SK-N-MC (cell line): ENCODE data around the gene SHMT1.

Source experiments
- DNase-seq: peaks from one replicate; pipeline ENCODE4 v3.0.0-alpha.2; 2011; ENCODE audit warnings: low read depth, low spot score
- H3K27ac ChIP-seq: fragments of 200-600 bp; sonication (generic); 2 replicates; pipeline ENCODE4 v1.5.1; 2016; ENCODE audit warnings: mixed run types
- H3K36me3 ChIP-seq: fragments of 200-600 bp; sonication (generic); 2 replicates; pipeline ENCODE4 v1.6.1; 2017; ENCODE audit warnings: antibody characterized with exemption, low read length, mixed read lengths; ENCODE audit not compliant: insufficient read depth
- H3K4me3 ChIP-seq: fragments of 200-600 bp; sonication (generic); 2 replicates; pipeline ENCODE4 v1.5.1; 2016
- H3K9ac ChIP-seq: fragments of 200-600 bp; sonication (generic); 2 replicates; pipeline ENCODE4 v1.8.0; 2017; ENCODE audit warnings: mixed run types, mixed read lengths; ENCODE audit not compliant: insufficient read length
- H3K9me3 ChIP-seq: fragments of 200-600 bp; sonication (generic); 2 replicates; pipeline ENCODE4 v1.6.1; 2017; ENCODE audit warnings: low read depth, mild to moderate bottlenecking, antibody characterized with exemption, low read length, moderate library complexity, mixed read lengths
- EZH2 ChIP-seq: fragments of 200-600 bp; sonication (generic); IDR thresholded peaks from one replicate; pipeline ENCODE4 v1.6.1; 2017; ENCODE audit warnings: antibody characterized with exemption
- FOXP2 ChIP-seq: optimal IDR thresholded peaks from 2 replicates; pipeline ENCODE3; 2011; ENCODE audit warnings: mild to moderate bottlenecking, moderate library complexity; ENCODE audit not compliant: insufficient read depth; ENCODE audit errors: extremely low read length, control extremely low read depth
- POLR2AphosphoS5 ChIP-seq: IDR thresholded peaks from 2 replicates; pipeline ENCODE4 v1.6.1; 2012; ENCODE audit warnings: mild to moderate bottlenecking, low read depth, low read length, borderline replicate concordance

SHMT1 gene

DNA sequence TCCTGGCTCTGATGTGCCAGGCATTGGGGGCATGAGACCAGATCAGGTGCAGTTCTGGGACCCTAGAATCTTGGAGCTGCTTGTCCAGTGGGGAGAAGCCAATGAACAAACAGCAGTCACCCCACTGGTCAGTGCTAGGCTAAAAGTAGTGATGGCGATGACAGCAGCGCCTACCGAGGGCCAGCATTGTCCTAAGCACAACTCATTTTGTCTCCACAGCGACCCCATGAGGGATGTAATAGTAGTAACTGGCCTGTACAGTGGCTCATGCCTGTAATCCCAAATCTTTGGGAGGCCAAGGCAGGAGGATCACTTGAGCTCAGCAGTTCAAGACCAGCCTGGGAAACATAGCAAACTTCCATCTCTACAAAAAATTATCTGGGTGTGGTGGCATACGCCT is 42.0 kb downstream of the SHMT1 start:
- peaks cover 4% of the 10 kb centered on the region; the same call in 1 of the 2 replicates for H3K36me3 ChIP-seq
- TF ChIP-seq POLR2AphosphoS5 (no peak), EZH2 (no peak), FOXP2 (no peak)
- H3K4me3 ChIP-seq, result no peak overlapping the region
- no peak overlapping the region for H3K9ac ChIP-seq
- H3K9me3 ChIP-seq, result no peaks in the 10 kb centered on the region
- H3K27ac ChIP-seq, result no peak overlapping the region
- DNase-seq, result no peak

DNA sequence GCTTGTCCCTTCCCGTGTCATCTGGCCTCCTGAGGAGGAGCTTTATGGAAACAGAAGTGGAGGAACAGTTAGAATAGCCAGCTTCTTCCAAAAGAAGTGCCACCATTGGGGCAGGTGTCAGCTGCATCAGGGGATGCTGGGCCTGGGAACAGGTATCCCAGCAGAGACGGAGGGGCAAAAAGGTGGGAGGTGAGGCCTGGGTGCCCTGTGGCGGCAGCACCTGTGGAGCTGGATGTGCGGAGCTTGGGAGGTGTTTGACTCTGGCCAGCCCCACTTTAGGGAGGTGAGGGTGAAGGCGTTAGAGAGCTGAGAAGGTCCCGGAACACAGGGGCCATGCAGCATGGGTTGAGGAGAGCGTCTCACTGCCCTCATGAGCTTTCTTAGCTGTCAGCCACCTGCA is 43.0 kb downstream of the SHMT1 start:
- TF ChIP-seq EZH2 (no peak), FOXP2 (no peak), POLR2AphosphoS5 (no peak)
- DNase-seq, result no peak
- Histone ChIP-seq H3K36me3 (peaks cover 4% of the 10 kb centered on the region; the same call in 1 of the 2 replicates), H3K4me3 (no peak overlapping the region), H3K27ac (no peak overlapping the region), H3K9me3 (no peaks in the 10 kb centered on the region), H3K9ac (no peak overlapping the region)

DNA sequence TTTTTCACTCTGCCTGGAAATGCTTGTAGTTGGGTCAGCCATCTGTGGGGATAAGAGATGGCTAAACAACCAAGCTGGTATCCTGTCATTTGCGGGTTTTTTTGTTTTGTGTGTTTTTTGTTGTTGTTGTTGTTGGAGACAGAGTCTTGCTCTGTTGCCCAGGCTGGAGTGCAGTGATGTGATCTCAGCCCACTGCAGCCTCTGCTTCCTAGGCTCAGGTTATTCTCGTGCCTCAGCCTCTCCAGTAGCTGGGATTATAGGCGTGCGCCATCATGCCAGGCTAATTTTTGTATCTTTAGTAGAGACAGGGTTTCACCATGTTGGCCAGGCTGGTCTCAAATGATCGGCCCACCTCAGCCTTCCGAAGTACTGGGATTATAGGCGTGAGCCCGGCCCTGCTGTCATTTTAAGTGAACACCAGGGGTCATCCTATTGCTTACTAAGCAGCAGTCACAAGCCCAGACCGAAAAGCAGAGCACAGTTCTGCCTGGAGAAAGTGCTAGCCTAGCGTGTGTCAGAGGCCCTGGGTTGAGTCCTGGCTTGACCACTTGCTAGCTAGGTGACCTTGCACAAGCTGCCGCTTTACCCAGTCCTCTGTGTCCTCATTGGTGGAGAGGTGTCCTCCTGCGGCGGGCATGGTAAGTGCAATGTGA is 43.6 kb downstream of the SHMT1 start:
- TF ChIP-seq EZH2 (no peak), POLR2AphosphoS5 (no peak), FOXP2 (no peak)
- no peak for DNase-seq
- Histone ChIP-seq H3K4me3 (no peak overlapping the region), H3K27ac (no peak overlapping the region), H3K9me3 (no peaks in the 10 kb centered on the region), H3K36me3 (no peaks in the 10 kb centered on the region; the same call in 1 of the 2 replicates), H3K9ac (no peak overlapping the region)

DNA sequence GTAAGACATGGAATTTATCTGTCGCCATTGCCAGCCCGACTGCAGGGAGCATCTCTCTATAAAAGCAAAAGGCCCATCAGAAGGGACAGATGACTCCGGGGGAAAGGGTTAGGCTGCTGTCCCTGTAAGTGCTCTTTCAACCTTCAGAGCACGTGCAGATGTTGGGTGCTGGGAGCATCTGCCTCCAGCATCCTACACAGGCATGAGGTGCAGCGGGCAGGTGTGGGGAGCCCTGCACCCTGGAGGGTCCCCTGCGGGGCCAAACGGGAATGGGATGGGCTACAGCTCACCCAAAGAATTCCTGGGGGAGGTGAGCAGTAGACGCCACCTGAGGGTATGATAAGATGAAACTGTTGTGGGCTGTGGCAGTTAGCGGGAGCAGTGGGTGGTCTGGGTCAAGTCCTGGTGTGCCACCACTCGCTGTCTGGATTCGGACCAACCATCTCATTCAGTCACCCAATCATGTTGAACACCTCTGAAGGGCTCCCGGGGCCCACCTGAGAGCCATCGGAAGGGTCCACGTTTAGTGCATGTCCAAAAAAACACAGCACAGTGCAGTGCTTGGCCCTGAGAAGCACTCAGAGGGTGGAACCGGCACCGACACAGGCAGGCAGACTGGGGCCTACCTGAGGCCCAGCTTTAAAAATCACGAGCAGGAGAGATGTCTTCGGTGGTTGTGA is 44.4 kb downstream of the SHMT1 start:
- no peaks in the 10 kb centered on the region; the same call in 1 of the 2 replicates for H3K36me3 ChIP-seq
- no peak overlapping the region for H3K27ac ChIP-seq
- H3K9ac ChIP-seq, result no peak overlapping the region
- TF ChIP-seq POLR2AphosphoS5, result no peak
- TF ChIP-seq EZH2, result no peak
- no peak for TF ChIP-seq FOXP2
- DNase-seq, result no peak
- no peak overlapping the region for H3K4me3 ChIP-seq
- H3K9me3 ChIP-seq, result no peaks in the 10 kb centered on the region

DNA sequence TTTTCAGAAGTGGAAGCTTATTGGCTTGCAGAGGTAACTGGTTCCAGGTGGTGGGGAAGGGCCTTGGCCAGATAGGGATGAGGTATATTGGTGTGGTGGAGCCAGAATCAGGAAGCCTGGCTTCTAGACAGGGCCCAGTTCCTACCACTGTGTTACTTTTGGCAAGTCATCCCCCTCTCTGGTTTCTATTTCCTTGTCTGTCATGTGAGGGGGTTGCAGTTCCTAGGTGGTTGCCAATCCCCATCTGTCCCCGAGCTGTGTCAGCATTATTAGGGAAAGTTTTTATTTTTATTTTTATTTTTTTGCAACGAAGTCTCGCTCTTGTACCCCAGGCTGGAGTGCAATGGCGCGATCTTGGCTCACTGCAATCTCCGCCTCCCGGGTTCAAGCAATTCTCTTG is 45.2 kb downstream of the SHMT1 start:
- Histone ChIP-seq H3K36me3 (peaks cover 3% of the 10 kb centered on the region), H3K9ac (no peak overlapping the region), H3K4me3 (peak overlapping the region; percentile 15; the same call in 1 of the 2 replicates), H3K27ac (no peak overlapping the region), H3K9me3 (no peaks in the 10 kb centered on the region)
- no peak for TF ChIP-seq FOXP2
- no peak for TF ChIP-seq EZH2
- no peak for TF ChIP-seq POLR2AphosphoS5
- no peak for DNase-seq

DNA sequence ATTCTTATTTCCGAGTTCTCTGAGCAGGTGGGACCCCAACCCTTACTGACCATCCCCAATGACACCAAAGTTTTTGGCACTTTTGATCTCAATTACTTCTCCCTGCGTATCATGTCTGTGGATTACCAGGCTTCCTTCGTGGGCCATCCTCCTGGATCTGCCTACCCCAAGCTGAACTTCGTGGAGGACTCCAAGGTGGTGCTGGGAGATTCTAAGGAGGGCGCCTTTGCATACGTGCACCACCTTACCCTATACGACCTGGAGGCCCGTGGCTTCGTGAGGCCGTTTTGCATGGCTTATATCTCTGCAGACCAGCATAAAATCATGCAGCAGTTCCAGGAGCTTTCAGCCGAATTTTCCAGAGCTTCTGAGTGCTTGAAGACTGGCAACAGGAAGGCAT is 47.4 kb downstream of the SHMT1 start:
- Histone ChIP-seq H3K27ac (no peak overlapping the region), H3K9ac (peak overlapping the region; percentile 88), H3K36me3 (peaks cover 20% of the 10 kb centered on the region), H3K4me3 (peak overlapping the region; percentile 96), H3K9me3 (no peaks in the 10 kb centered on the region)
- no peak for DNase-seq
- TF ChIP-seq FOXP2 (no peak), EZH2 (no peak), POLR2AphosphoS5 (no peak)

DNA sequence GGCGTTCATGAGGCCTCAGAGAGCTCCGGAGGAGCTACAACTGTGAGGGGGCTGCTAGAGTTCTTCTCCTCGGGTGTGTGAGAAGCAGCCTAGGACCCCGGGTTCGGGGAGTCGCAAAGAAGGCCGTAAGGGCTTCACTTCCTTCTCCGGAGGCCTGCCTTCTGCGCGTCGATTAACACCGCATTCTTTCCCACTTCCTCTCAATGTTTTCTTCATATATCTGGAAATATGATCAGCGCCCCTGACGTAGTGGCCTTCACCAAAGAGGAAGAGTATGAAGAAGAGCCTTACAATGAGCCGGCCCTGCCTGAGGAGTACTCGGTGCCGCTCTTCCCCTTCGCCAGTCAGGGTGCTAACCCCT is 47.8 kb downstream of the SHMT1 start:
- H3K27ac ChIP-seq, result peak overlapping the region; percentile 78
- no peaks in the 10 kb centered on the region for H3K9me3 ChIP-seq
- no peak for DNase-seq
- H3K36me3 ChIP-seq, result peaks cover 23% of the 10 kb centered on the region
- TF ChIP-seq FOXP2 (no peak), POLR2AphosphoS5 (no peak), EZH2 (no peak)
- peak overlapping the region; percentile 96 for H3K4me3 ChIP-seq
- peak overlapping the region; percentile 88 for H3K9ac ChIP-seq

DNA sequence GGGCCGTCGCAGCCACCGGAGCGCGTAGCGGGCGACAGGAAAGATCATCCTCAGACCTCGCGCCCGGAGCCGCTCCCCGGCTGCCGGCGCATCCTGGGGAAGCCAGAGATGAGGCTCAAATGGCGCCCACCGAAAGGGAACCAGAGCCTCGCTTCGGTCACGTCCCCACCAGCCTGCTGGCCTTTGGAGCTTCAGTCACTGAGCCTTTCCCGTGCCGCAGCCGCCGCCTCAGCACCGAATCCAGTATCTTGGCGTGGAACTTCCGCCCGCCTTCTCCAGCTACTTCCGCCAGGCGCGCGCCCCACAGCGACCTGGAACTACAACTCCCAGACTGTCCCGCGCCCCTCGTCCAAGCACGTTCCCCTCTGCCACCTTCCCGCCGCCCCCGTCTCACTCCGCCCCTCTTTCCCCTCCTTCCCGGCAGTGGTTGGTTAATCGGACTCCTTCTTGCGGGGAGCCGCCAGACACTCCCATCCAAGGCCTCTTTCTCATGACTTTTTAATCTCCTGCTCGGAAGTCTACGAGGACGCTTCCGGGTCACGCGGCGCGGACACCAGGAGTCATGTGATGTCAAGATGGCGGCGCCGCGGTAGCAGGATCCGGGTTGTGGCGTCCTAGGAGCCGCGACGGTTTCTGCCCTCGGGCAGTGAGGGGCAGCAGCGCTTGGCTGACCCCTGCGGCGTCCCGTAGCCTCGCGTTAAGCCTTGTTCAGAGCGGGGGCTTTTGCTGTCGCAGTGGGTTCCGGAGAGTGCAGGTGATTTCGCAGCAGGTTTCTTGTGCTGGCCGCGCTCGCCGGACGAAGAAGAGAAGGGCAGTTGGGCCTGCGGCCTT is 48.4 kb downstream of the SHMT1 start, which contains the start of the genes SMCR8 and TOP3A:
Gene SMCR8 (plus strand): TSS at position 563 of the 831 bp plus-strand sequence. CDS start 497 bp downstream, outside the sequence.
Gene TOP3A (minus strand): TSS at position 264 of the 831 bp plus-strand sequence. CDS start 216 bp downstream, at position 48.
- DNase-seq, result peak; percentile 59
- H3K4me3 ChIP-seq, result peak within 1 kb of the TSS; percentile 96
- H3K9me3 ChIP-seq, result no peaks in the 10 kb centered on the region
- peak within 1 kb of the TSS; percentile 91 for H3K9ac ChIP-seq
- peaks cover 28% of the 10 kb centered on the region for H3K36me3 ChIP-seq
- peak within 1 kb of the TSS; percentile 78 for H3K27ac ChIP-seq
- TF ChIP-seq EZH2, result no peak
- peak; percentile 65 for TF ChIP-seq POLR2AphosphoS5
